ENCODE results near the gene PROKR1. TPM values are rescaled to one million over a fixed set of nuclear protein-coding genes. Genes with fewer than 3 reads are reported as not detected.

PROKR1 gene
- total and polyA plus RNA-seq, 2 donors (not counting 3 experiments of a cell fraction or from before 2014, with no cell fraction given), result not detected

DNA sequence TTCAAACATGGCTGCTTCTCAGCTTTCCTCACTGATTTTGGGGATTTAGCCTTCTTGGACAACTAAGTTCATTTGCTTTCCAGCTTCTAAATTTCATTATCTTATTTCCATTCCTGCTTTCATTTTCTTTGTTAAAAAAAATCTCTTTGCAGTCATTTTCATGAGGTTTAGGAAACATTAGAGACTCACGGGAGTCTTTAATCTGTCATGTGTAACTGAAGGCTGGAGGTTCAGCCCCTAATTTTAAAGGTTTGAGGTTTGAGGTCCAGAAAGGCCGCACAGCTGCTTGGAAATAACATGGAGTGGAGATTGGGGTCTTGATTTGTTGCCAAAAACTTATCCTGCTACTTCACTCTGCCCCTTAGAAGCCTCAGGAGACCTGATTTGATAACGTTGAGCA, 30.3 kb downstream of the PROKR1 start:
- no peak for FAIRE-seq
- Histone ChIP-seq H3K4me2 (ENCODE audit: insufficient read depth, low read length) (no peak overlapping the region), H3K9ac (replicated peaks; ENCODE audit: extremely low read depth, insufficient read depth, low read length) (no peak overlapping the region), H4K20me1 (replicated peaks; ENCODE audit: control insufficient read depth, extremely low read depth, insufficient read depth, low read length) (no peaks in the 10 kb centered on the region), H2AFZ (ENCODE audit: low read depth, low read length) (no peak overlapping the region), H3K9me3 (replicated peaks; ENCODE audit: control insufficient read depth, insufficient read depth, low read length) (no peaks in the 10 kb centered on the region), H3K27me3 (ENCODE audit: control insufficient read depth in 2 of 2, insufficient read depth in 2 of 2, low read length in 2 of 2) (peaks cover 2 to 8% of the 10 kb centered on the region in 2 experiments), H3K9me1 (replicated peaks; ENCODE audit: control insufficient read depth, extremely low read depth, insufficient read depth, low read length) (no peaks in the 10 kb centered on the region), H3K27ac (ENCODE audit: insufficient read depth, low read depth, low read length) (no peak overlapping the region), H3K4me1 (ENCODE audit: control insufficient read depth, extremely low read depth, insufficient read depth, low read length) (no peaks in the 10 kb centered on the region), H3K4me3 (replicated peaks in 1 of 3; ENCODE audit: insufficient read depth in 1 of 3, low read depth in 1 of 3, low read length in 3 of 3) (no peak overlapping the region), H3K79me2 (ENCODE audit: control insufficient read depth, insufficient read depth, low read length) (no peaks in the 10 kb centered on the region), H3K36me3 (ENCODE audit: control insufficient read depth in 2 of 2, extremely low read depth in 1 of 2, insufficient read depth in 2 of 2, low read length in 2 of 2) (no peaks in the 10 kb centered on the region)
- POLR2A ChIA-PET, result no interaction called here
- dilution Hi-C loops (cut with MboI; ENCODE audit: extremely low pct_ligation_motif_present, low sequenced_read_pairs) (no loop called here), intact Hi-C loops (cut with micrococcal nuclease) (no loop called here)
- TF ChIP-seq FOS (IDR thresholded peaks at IDR 0.05; ENCODE audit: borderline replicate concordance, insufficient read depth, low read length) (no peak), POLR2A (IDR thresholded peaks at IDR 0.05; ENCODE audit: low read depth, low read length) (no peak), POLR2AphosphoS5 (IDR thresholded peaks at IDR 0.05; ENCODE audit: insufficient read depth, low read depth, low read length) (no peak)
- TF ChIP-seq, protein P1, sequence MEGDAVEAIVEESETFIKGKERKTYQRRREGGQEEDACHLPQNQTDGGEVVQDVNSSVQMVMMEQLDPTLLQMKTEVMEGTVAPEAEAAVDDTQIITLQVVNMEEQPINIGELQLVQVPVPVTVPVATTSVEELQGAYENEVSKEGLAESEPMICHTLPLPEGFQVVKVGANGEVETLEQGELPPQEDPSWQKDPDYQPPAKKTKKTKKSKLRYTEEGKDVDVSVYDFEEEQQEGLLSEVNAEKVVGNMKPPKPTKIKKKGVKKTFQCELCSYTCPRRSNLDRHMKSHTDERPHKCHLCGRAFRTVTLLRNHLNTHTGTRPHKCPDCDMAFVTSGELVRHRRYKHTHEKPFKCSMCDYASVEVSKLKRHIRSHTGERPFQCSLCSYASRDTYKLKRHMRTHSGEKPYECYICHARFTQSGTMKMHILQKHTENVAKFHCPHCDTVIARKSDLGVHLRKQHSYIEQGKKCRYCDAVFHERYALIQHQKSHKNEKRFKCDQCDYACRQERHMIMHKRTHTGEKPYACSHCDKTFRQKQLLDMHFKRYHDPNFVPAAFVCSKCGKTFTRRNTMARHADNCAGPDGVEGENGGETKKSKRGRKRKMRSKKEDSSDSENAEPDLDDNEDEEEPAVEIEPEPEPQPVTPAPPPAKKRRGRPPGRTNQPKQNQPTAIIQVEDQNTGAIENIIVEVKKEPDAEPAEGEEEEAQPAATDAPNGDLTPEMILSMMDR (IDR thresholded peaks at IDR 0.05; ENCODE audit: extremely low read depth in 1 of 2, insufficient read depth in 1 of 2, low read depth in 1 of 2, low read length in 2 of 2), result no peak
- no peak for DNase-seq (ENCODE audit: low read depth, low spot score)
- BruUV-seq (replicated peaks), result no TSS peak
- CTCF ChIA-PET, result interaction anchor here (1.4 kb wide), 1 partner anchor 79 kb away, joined by 5 read pairs; no protein-coding TSS in a partner anchor

DNA sequence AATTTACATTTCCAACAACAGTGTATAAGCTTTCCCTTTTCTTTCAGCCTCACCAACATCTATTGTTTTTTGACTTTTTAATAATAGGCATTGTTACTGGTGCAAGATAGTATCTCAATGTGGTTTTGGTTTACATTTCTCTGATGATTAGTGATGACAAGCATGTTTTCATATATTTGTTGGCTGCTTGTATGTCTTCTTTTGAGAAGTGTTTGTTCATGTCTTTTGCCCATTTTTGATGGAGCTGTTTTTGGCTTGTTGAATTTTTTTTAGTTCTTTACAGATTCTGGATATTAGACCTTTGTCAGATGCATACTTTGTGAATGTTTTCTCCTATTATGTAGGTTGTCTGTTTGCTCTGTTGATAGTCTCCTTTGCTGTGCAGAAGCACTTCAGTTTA, 32.1 kb downstream of the PROKR1 start:
- CTCF ChIA-PET, result no interaction called here
- intact Hi-C loops (cut with micrococcal nuclease), result no loop called here

More for the DNA sequence above, 32.1 kb downstream of the PROKR1 start:
- no peaks in the 10 kb centered on the region for H3K4me1 ChIP-seq (ENCODE audit: control insufficient read depth, extremely low read depth, insufficient read depth, low read length)
- FAIRE-seq (no peak), DNase-seq (ENCODE audit: low read depth, low spot score) (no peak)
- H3K9ac ChIP-seq (replicated peaks; ENCODE audit: extremely low read depth, insufficient read depth, low read length), result no peak overlapping the region
- H3K79me2 ChIP-seq (ENCODE audit: control insufficient read depth, insufficient read depth, low read length), result no peaks in the 10 kb centered on the region
- dilution Hi-C loops (cut with MboI; ENCODE audit: extremely low pct_ligation_motif_present, low sequenced_read_pairs), result no loop called here
- H3K4me3 ChIP-seq (replicated peaks in 1 of 3; ENCODE audit: insufficient read depth in 1 of 3, low read depth in 1 of 3, low read length in 3 of 3), result no peak overlapping the region
- H3K36me3 ChIP-seq (ENCODE audit: control insufficient read depth in 2 of 2, extremely low read depth in 1 of 2, insufficient read depth in 2 of 2, low read length in 2 of 2), result no peaks in the 10 kb centered on the region
- H3K27me3 ChIP-seq (ENCODE audit: control insufficient read depth in 2 of 2, insufficient read depth in 2 of 2, low read length in 2 of 2), result peaks cover under 1 to 2% of the 10 kb centered on the region in 2 experiments
- H3K27ac ChIP-seq (ENCODE audit: insufficient read depth, low read depth, low read length), result no peak overlapping the region
- H2AFZ ChIP-seq (ENCODE audit: low read depth, low read length), result no peak overlapping the region
- BruUV-seq (replicated peaks), result no TSS peak
- no peak overlapping the region for H3K4me2 ChIP-seq (ENCODE audit: insufficient read depth, low read length)
- no peak for TF ChIP-seq MYC (IDR thresholded peaks at IDR 0.05; ENCODE audit: low read depth, low read length)
- no peak for TF ChIP-seq EZH2 (IDR thresholded peaks at IDR 0.05; ENCODE audit: borderline replicate concordance, low read depth, low read length, severe bottlenecking)
- no peak for TF ChIP-seq GATA2 (IDR thresholded peaks at IDR 0.05; ENCODE audit: insufficient read depth, insufficient read length, low read depth, low read length)
- TF ChIP-seq JUN (IDR thresholded peaks at IDR 0.05; ENCODE audit: borderline replicate concordance, insufficient read depth, insufficient read length, low read depth), result no peak
- TF ChIP-seq, protein P1 (IDR thresholded peaks at IDR 0.05; ENCODE audit: extremely low read depth in 1 of 2, insufficient read depth in 1 of 2, low read depth in 1 of 2, low read length in 2 of 2), result no peak
- TF ChIP-seq POLR2AphosphoS5 (IDR thresholded peaks at IDR 0.05; ENCODE audit: insufficient read depth, low read depth, low read length), result no peak
- no peak for TF ChIP-seq FOS (IDR thresholded peaks at IDR 0.05; ENCODE audit: borderline replicate concordance, insufficient read depth, low read length)
- TF ChIP-seq MAX (IDR thresholded peaks at IDR 0.05; ENCODE audit: insufficient read depth, insufficient read length), result no peak
- TF ChIP-seq POLR2A (IDR thresholded peaks at IDR 0.05; ENCODE audit: low read depth, low read length), result no peak
- H3K9me1 ChIP-seq (replicated peaks; ENCODE audit: control insufficient read depth, extremely low read depth, insufficient read depth, low read length), result no peaks in the 10 kb centered on the region
- H4K20me1 ChIP-seq (replicated peaks; ENCODE audit: control insufficient read depth, extremely low read depth, insufficient read depth, low read length), result no peaks in the 10 kb centered on the region
- POLR2A ChIA-PET, result no interaction called here
- H3K9me3 ChIP-seq (replicated peaks; ENCODE audit: control insufficient read depth, insufficient read depth, low read length), result no peaks in the 10 kb centered on the region

All from endothelial cell of umbilical vein (primary cell).